Muscle layer of colon (tissue), 2 donors: ENCODE data around the gene ARHGAP10.
"Not testable (repeated sequence)": the region's sequence is repeated elsewhere in the genome, so short reads cannot be mapped to it uniquely, and the experiment has no call there.

Experiments
- H3K27ac ChIP-seq: one replicate; pipeline ENCODE4 v1.7.0; 2013; ENCODE audit warnings: low read depth, mild to moderate bottlenecking, low read length, moderate library complexity
- H3K27me3 ChIP-seq, 2 donors: one replicate each; pipeline ENCODE4 v1.7.0; 2013; ENCODE audit warnings: low read length in 2 of 2, mild to moderate bottlenecking in 2 of 2; ENCODE audit not compliant: insufficient read depth in 2 of 2, control insufficient read depth in 1 of 2
- H3K36me3 ChIP-seq: one replicate; pipeline ENCODE4 v1.7.0; 2013; ENCODE audit warnings: mild to moderate bottlenecking, low read length; ENCODE audit not compliant: insufficient read depth
- H3K4me1 ChIP-seq: one replicate; pipeline ENCODE4 v1.7.0; 2013; ENCODE audit warnings: mild to moderate bottlenecking, low read length; ENCODE audit not compliant: insufficient read depth
- H3K4me3 ChIP-seq, 2 donors: one replicate each; pipeline ENCODE4 v1.7.0; 2013; ENCODE audit warnings: low read length in 2 of 2, low read depth in 1 of 2, mild to moderate bottlenecking in 1 of 2, moderate library complexity in 1 of 2
- H3K9ac ChIP-seq: one replicate; pipeline ENCODE4 v1.7.0; 2013; ENCODE audit warnings: low read length
- H3K9me3 ChIP-seq: one replicate; pipeline ENCODE4 v1.7.0; 2013; ENCODE audit warnings: mild to moderate bottlenecking, low read length
- donor health status: abdominal sarcoma.
- donor health status: Adenocarcinoma of cecum.

The ARHGAP10 gene

GRCh38 chr4:147884536-147884935 is 152.6 kb downstream of the ARHGAP10 start:
- no peaks in the 10 kb centered on the region for H3K9me3 ChIP-seq
- no peaks in the 10 kb centered on the region for H3K4me1 ChIP-seq
- H3K36me3 ChIP-seq, result peaks cover 25% of the 10 kb centered on the region
- no peak overlapping the region for H3K4me3 ChIP-seq
- no peaks in the 10 kb centered on the region for H3K27me3 ChIP-seq
- H3K27ac ChIP-seq, result no peak overlapping the region
- no peak overlapping the region for H3K9ac ChIP-seq

- not testable (repeated sequence) for H3K4me1 ChIP-seq, H3K9me3 ChIP-seq, H3K4me3 ChIP-seq, H3K9ac ChIP-seq, H3K27me3 ChIP-seq, H3K27ac ChIP-seq
- H3K36me3 ChIP-seq, result peaks cover 18% of the 10 kb centered on the region
Measured at GRCh38 chr4:147885216-147885615, 153.3 kb downstream of the ARHGAP10 start.

GRCh38 chr4:147891476-147892115 is 159.7 kb downstream of the ARHGAP10 start:
- peaks cover 5% of the 10 kb centered on the region for H3K36me3 ChIP-seq
- no peaks in the 10 kb centered on the region for H3K4me1 ChIP-seq
- H3K9ac ChIP-seq, result no peak overlapping the region
- H3K27me3 ChIP-seq, result no peaks in the 10 kb centered on the region
- H3K4me3 ChIP-seq, result no peak overlapping the region
- H3K27ac ChIP-seq, result peak overlapping the region; percentile 34
- H3K9me3 ChIP-seq, result no peaks in the 10 kb centered on the region

- H3K4me3 ChIP-seq, result no peak overlapping the region
- H3K36me3 ChIP-seq, result no peaks in the 10 kb centered on the region
- H3K4me1 ChIP-seq, result no peaks in the 10 kb centered on the region
- H3K27me3 ChIP-seq, result no peaks in the 10 kb centered on the region
- H3K9ac ChIP-seq, result no peak overlapping the region
- H3K9me3 ChIP-seq, result peaks cover 6% of the 10 kb centered on the region
- H3K27ac ChIP-seq, result no peak overlapping the region
Measured at GRCh38 chr4:147899512-147899911, 167.6 kb downstream of the ARHGAP10 start.

- Histone ChIP-seq H3K4me3 (no peak overlapping the region), H3K27ac (no peak overlapping the region), H3K36me3 (no peaks in the 10 kb centered on the region), H3K27me3 (no peaks in the 10 kb centered on the region), H3K4me1 (no peaks in the 10 kb centered on the region), H3K9ac (no peak overlapping the region), H3K9me3 (peaks cover 6% of the 10 kb centered on the region)
Measured at GRCh38 chr4:147901388-147901787, 169.5 kb downstream of the ARHGAP10 start.

- no peak overlapping the region for H3K9ac ChIP-seq
- no peaks in the 10 kb centered on the region for H3K4me1 ChIP-seq
- H3K4me3 ChIP-seq, result no peak overlapping the region
- peaks cover 6% of the 10 kb centered on the region for H3K9me3 ChIP-seq
- no peaks in the 10 kb centered on the region for H3K27me3 ChIP-seq
- no peaks in the 10 kb centered on the region for H3K36me3 ChIP-seq
- no peak overlapping the region for H3K27ac ChIP-seq
Measured at GRCh38 chr4:147901916-147902315, 170.0 kb downstream of the ARHGAP10 start.

GRCh38 chr4:147909225-147909624 is 177.3 kb downstream of the ARHGAP10 start:
- H3K4me1 ChIP-seq, result no peaks in the 10 kb centered on the region
- H3K9ac ChIP-seq, result no peak overlapping the region
- no peaks in the 10 kb centered on the region for H3K9me3 ChIP-seq
- H3K4me3 ChIP-seq, result no peak overlapping the region
- no peak overlapping the region for H3K27ac ChIP-seq
- no peaks in the 10 kb centered on the region for H3K27me3 ChIP-seq
- H3K36me3 ChIP-seq, result peaks cover 15% of the 10 kb centered on the region

- Histone ChIP-seq H3K27ac (no peak overlapping the region), H3K27me3 (no peaks in the 10 kb centered on the region), H3K36me3 (peaks cover 25% of the 10 kb centered on the region), H3K9me3 (no peaks in the 10 kb centered on the region), H3K4me1 (no peaks in the 10 kb centered on the region), H3K4me3 (no peak overlapping the region), H3K9ac (no peak overlapping the region)
Measured at GRCh38 chr4:147910315-147910714, 178.4 kb downstream of the ARHGAP10 start.

GRCh38 chr4:147912106-147912505 is 180.2 kb downstream of the ARHGAP10 start:
- H3K9ac ChIP-seq, H3K9me3 ChIP-seq, H3K4me3 ChIP-seq, H3K27me3 ChIP-seq, H3K27ac ChIP-seq, H3K4me1 ChIP-seq: not testable (repeated sequence)
- H3K36me3 ChIP-seq, result peaks cover 29% of the 10 kb centered on the region

- H3K4me3 ChIP-seq, result no peak overlapping the region
- H3K27ac ChIP-seq, result no peak overlapping the region
- no peaks in the 10 kb centered on the region for H3K4me1 ChIP-seq
- no peaks in the 10 kb centered on the region for H3K27me3 ChIP-seq
- no peaks in the 10 kb centered on the region for H3K9me3 ChIP-seq
- no peak overlapping the region for H3K9ac ChIP-seq
- H3K36me3 ChIP-seq, result peaks cover 29% of the 10 kb centered on the region
Measured at GRCh38 chr4:147913137-147913536, 181.2 kb downstream of the ARHGAP10 start.

GRCh38 chr4:147916351-147916750 is 184.5 kb downstream of the ARHGAP10 start:
- no peak overlapping the region for H3K4me3 ChIP-seq
- no peaks in the 10 kb centered on the region for H3K27me3 ChIP-seq
- no peak overlapping the region for H3K9ac ChIP-seq
- no peaks in the 10 kb centered on the region for H3K9me3 ChIP-seq
- H3K36me3 ChIP-seq, result peaks cover 21% of the 10 kb centered on the region
- no peaks in the 10 kb centered on the region for H3K4me1 ChIP-seq
- H3K27ac ChIP-seq, result no peak overlapping the region

- no peak overlapping the region for H3K27ac ChIP-seq
- H3K27me3 ChIP-seq, result no peaks in the 10 kb centered on the region
- H3K9me3 ChIP-seq, result no peaks in the 10 kb centered on the region
- no peaks in the 10 kb centered on the region for H3K36me3 ChIP-seq
- H3K4me3 ChIP-seq, result no peak overlapping the region
- peaks cover 8% of the 10 kb centered on the region for H3K4me1 ChIP-seq
- no peak overlapping the region for H3K9ac ChIP-seq
Measured at GRCh38 chr4:147923381-147923780, 191.5 kb downstream of the ARHGAP10 start.
